ENCODE measurements around the gene GMPPA.

GMPPA gene

DNA sequence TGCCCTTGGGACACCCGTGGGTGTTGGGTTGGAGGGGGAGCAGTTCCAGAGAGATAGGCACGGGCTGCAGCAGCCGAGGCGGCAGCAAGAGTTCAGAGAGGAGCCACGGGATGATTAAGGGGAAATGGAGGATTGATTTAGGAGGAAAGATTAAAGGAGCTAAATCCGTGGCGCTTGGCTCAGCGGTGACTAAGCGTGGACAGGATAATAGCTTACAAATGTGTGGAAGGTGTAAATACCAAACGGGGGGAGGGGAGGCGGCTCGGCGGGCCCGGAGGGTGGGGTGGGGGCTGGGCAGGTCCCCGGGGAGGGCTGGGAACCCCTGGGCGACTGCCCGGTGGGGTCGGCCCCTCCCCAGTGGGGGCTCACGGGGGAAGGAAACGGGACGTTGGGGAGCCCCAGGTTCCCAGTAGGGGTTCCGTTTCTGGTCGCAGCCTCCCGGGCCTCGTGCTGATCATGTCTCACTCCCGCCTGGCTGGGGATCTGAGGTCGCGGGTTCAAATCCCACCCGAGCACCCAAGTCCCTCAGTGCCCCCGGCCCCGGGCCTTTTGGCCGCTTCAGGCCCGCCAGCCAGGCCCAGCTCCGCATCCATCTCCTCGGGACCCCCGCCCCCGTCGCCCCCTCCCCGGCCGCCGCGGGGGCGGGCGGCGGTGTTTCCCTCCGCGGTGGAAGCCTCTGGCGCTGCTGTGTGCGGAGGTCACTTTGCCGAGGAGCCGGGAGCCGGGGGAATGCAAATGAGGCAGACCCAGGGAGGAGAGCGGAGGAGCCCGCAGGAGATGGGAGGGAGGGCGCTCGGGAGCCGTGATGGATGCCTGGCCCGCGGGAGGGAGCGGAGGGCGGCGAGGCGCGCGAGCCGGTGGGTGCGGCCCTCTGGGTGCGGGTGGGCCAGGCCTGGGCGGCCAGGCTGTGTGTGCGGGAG is 23.7 kb downstream of the GMPPA start:
- no peak for DNase-seq

GRCh38 chr2:219523031-219523671 is 24.5 kb downstream of the GMPPA start:
- DNase-seq, result no peak

- no peak for DNase-seq
Measured at GRCh38 chr2:219524817-219525216, 26.1 kb downstream of the GMPPA start.

DNA sequence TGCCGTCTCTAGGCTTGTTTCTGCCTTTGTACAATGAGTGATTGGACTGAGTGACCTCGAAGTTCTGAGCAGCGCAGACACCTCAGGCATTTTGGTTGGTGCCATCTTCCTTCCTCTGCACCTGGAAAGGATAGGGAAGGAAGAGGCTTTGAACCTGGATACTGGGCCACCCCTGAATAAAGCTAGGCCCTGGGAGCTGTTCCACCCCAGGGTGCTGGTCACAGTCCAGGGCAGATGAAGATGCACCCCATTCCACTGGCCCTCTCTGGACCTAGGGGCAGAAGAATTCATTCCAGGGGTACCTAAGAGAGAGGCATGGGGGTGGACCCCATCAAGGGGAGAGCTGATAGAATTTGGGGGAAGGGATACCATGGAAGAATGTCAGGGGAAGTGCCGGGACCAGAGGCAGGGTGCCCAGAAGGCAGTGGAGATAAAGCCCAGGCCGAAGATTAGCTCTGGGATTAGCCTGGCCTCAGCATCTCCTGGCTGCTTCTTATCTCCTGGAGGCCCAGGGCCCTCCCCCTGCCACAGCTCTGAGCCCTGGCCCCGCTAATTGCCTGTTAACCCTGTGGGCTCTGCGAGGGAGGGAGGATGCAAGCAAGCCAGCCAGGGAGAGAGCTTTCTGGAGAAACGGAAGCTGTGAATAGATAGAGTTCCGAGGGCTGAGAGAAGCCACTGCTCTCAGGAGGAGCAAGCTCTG is 27.0 kb downstream of the GMPPA start:
- no peak for DNase-seq

DNA sequence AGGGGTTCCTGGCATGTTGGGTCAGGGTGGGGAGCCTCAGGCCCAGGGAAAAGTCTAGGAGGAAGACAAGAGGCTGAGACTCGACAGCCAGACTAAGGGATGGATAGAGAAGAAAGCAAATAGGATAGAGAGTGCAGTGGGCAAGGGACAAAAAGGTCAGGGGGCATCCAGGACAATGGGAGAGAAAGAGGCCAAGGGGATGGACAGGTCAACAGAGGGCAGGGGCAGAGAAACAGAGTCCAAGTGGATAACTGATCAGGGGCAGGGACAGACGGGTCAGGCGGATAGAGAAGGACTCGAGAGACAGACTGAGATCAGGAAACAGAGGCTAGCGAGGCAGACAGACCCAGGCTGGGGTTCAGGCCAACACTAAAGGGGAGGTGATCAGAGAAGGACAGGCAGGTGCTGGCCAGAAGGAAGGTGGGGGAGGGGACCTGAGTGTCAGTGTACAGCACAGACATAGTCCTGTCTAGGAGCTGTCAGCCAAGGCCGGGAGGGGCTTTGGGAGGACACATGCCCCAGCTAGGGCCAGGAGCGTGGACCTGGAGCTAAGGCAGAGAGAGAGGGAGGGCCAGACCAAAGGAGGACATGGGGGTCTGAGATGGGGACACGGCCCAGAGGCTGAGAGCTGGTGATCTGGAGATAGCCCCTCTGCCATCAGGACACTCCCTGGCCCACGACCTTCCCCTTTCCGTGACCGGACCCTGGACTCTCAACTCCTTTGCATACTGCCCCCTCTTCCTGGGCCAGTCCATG is 27.8 kb downstream of the GMPPA start:
- DNase-seq, result no peak

DNA sequence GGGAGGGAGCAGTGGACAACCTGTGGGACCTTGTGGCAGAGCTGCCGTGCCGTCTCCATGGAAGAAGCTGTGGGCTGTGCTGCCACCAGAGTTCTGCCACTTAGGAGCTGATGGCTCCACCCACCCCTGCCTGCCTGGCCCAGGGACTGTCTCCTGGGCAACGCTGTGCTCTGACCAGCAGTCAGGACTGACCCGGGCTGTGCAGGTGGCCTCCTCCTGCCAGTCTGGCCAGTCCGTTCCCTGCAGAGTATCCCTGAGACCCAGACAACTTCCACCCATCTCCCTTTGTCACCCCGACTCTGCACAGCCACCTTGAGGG is 28.3 kb downstream of the GMPPA start:
- DNase-seq, result peak; percentile 18

GRCh38 chr2:219527472-219527871 is 28.8 kb downstream of the GMPPA start:
- no peak for DNase-seq

DNA sequence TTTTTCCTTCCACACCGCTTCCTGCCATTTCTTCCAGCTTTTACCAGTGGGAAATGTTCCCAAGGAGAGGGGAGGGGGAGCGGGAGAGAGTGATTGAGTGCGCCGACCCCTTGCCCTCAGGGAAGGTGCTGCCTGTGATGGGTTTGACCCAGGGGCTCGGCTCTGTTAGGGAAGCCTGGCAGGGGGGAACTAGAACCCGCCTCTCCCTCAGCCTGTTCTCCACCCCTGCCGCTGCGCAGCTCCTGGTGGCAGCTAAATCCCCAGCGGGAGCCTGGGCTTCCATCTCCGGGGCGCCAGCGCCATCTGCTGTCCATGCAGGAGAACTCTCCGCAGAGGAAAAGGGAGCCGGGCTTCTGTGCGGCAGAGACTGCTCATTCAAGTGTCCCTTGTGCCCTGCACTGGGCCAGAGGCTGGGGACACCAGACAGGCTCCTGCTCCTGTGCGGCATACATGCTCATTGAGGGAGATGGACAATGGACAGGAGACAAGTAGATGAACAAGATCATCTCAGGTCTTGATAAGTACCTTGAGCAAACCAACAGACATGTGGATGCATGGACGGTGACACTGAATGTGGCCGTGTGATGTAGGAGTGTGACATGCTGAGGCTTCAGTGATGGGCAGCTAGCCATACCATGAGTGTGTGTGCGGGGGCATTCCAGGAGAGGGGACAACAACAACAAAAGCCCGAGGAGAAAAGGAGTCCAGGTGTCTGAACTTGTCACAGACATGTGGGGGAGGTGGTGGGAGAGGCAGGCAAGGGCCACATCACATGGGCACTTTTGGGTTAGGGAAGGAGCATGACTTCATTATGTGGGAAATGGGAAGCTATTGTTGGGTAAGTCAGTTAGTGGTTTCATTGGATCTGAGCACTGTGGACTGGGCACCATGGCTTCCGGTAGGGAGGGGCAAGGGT is 31.6 kb downstream of the GMPPA start:
- DNase-seq, result peak; percentile 73

DNA sequence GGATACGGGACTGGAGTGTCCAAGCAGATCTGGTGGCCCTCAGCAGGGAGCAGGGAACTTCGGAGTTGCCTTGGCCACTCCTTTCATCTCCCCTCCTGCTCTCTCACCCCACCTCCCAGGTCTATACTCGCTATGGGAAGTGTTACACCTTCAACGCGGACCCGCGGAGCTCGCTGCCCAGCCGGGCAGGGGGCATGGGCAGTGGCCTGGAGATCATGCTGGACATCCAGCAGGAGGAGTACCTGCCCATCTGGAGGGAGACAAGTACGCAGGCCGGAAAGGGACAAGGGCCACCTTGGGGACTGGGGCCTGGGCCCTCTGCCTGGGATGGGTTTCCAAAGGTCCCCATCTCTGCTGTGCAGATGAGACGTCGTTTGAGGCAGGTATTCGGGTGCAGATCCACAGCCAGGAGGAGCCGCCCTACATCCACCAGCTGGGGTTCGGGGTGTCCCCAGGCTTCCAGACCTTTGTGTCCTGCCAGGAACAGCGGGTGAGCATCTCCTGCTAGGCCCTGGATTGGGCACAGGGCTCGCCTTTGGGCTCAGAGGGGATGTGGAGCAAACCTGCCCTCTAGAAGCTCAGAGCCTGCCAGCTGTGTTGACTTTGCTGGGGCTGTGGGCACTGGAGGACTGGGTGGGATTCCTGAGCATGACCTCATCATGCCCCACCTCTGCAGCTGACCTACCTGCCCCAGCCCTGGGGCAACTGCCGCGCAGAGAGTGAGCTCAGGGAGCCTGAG is 33.1 kb downstream of the GMPPA start:
- DNase-seq, result peak; percentile 42

DNA sequence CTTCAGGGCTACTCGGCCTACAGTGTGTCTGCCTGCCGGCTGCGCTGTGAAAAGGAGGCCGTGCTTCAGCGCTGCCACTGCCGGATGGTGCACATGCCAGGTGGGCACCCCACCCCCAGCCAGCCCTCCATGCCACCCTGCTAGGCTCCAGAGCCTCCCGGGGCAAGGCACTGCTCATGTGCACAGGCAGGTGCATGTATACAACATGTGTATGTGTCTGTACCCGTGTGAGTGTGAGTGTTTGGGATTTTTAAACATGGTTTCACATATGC is 33.6 kb downstream of the GMPPA start:
- no peak for DNase-seq

GRCh38 chr2:219533930-219534661 is 35.4 kb downstream of the GMPPA start:
- no peak for DNase-seq

DNA sequence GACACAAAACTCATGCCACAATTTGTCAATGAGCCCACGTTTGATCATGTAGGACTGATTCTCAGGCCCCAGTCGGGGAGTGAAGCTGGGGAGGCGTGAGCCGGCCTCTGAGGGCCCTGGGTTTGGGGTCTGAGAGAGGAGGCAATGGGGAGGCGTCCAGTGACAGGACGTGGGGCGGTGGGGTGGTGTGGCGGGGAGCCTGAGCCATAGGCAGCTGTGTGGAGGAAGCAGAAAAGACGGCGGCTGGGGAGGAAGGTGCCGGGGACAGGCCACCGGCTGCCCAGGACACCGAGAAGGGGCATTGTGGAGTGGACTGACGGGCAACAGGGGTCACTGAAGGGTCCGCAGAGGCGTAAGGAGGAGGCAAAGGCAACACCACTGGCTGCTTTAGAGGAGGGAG is 37.7 kb downstream of the GMPPA start:
- no peak for DNase-seq

DNA sequence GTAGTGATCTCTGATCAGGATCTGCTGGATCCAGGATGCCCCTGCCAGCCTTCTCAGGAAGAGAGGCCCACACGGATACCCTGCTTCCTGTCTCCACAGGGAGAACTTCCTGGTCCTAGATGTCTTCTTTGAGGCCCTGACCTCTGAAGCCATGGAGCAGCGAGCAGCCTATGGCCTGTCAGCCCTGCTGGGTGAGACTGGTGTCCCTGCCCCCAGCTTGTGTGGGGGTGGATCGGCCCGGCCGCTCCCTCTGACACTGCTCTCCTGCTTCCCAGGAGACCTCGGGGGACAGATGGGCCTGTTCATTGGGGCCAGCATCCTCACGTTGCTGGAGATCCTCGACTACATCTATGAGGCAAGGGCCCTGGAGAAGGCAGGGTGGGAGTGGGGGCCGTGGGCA is 38.3 kb downstream of the GMPPA start:
- no peak for DNase-seq

GRCh38 chr2:219537657-219538488 is 39.2 kb downstream of the GMPPA start:
- DNase-seq, result no peak

DNA sequence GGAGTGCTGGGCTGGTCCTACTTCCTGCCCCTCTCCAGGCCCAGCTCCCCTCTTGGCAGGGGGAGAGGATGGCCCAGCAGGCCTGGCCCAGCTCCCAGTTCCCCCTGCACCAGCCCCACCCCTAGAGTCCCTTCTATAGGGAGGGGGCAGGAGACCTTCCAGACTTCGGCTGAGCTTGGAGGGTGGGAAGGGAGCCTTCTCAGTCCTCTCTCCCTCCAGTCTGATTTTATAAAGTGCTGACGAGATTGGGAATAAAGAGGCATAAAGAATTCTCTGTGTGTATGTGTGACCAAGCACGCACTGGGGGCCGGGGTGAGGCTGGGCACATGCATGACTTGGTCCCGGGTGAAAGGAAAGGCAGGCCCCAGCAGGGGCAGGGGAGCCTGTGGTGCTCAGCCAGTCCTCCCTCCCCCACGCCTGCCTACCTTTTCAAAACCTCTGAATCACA is 39.8 kb downstream of the GMPPA start:
- DNase-seq, result no peak

DNA sequence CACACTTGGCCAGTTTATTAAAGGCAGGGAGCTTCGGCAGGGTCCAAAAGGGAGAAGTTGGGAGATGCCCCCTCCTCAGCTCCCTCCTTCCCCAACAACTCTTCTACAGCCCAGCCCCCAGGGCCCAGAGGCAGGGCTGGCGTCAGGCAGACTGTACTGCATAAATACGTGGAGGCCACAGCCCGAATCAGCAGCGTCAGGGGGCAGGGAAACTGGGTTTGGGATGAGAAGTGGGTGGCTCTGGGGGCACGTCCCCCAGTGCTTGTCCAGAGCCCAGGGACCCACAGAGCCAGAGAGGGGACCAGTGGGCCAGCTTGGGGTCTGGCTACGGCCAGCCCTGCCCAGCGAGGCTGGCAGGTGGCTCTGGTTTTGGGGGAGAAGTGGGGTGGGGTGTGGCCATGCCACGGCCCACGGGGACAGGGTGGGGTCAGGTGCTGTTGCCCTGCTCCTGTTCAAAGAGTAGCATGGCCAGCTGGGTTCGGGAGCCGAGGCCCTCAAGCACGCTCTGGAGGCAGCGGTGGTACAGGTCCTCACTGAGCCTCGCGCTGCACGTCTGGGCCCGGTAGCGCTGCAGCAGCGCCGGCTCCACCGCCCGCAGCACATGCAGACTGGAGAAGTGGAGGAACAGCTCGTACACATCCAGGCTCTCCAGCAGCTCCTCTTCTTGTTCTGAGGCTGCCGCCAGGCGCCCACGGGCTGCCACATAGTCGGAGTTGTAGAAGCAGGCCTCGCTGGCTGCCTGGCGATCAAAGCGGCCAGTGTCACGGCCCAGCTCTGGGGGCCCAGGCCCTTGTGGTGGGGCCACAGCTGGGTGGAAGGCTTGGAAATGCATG is 40.5 kb downstream of the GMPPA start:
- no peak for DNase-seq

DNA sequence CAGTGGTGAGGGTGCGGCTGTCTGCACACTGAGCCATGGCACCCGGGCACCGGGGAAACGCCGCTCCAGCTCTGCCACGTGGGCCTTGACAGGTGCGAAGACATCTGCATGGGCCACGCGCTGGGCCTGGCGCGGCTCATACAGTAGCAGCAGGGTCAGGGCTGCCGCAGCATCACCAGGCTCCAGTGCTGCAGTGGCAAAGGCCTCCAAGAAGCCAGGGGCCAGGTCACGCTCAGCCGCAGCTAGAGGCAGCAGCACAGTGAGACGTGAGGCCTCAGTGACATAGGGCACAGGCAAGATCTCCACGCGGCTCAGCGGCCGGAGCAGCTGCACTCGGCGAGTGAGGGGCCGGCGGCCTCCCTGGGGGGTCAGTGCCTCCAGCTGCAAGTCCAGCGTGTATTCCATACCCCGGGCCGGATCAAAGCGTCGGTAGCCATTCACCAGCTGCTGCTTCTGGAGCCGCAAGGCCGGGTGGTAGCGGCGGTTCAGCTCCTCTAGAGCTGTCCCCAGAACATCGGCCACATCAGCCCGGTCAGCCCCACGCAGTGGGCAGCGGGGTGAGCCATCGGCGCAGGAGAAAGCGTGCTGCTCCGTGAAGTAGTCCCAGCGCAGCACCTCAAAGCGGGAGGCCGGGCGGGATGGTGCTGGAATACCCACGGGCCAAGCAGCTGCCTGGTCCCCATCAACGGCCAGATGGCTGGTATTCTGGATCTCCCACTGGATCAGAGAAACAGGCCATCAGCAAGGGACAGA is 41.4 kb downstream of the GMPPA start:
- DNase-seq, result no peak

Measured in DMS79 (cell line).